ENCODE measurements around the gene LRRC3. TPM values are rescaled to one million over a fixed set of nuclear protein-coding genes. Genes with fewer than 3 reads are reported as not detected.

Gene LRRC3
- total RNA-seq, 5 donors from 2014 or later (not counting 1 experiment from before 2014, with no cell fraction given) = 0.76 to 2.2 (median 0.98) TPM

GRCh38 chr21:44486302-44486701 lies 31.0 kb downstream of the LRRC3 start:
- peak overlapping the region in 2 of 3 donors; percentile 77 to 78 for H3K4me3 Mint-ChIP-seq
- H3K27ac ChIP-seq (ENCODE audit: low read length) = no peak overlapping the region
- 70% methylated on average over 8 of the region's 16 CpGs for WGBS (ENCODE audit: insufficient coverage)
- H3K36me3 ChIP-seq (ENCODE audit: control insufficient read depth in 2 of 2, extremely low read depth in 1 of 2, insufficient read depth in 1 of 2, low read length in 1 of 2) = no peaks in the 10 kb centered on the region
- no peak for DNase-seq
- H3K9me3 ChIP-seq = no peaks in the 10 kb centered on the region
- H3K4me3 ChIP-seq (ENCODE audit: control insufficient read depth in 1 of 2, extremely low read depth in 1 of 2, low read length in 1 of 2) = no peak overlapping the region
- peaks cover 6 to 10% (median 8%) of the 10 kb centered on the region in 3 donors for H3K4me1 Mint-ChIP-seq
- H3K27ac Mint-ChIP-seq = peak overlapping the region in 1 of 2 donors; percentile 28
- CTCF ChIA-PET = no interaction called here
- peaks cover 7 to 8% of the 10 kb centered on the region in 2 donors for H3K27me3 Mint-ChIP-seq
- POLR2A ChIA-PET = no interaction called here
- H3K9me3 Mint-ChIP-seq = no peaks in the 10 kb centered on the region
- H3K4me1 ChIP-seq (ENCODE audit: control insufficient read depth in 1 of 2, extremely low read depth in 1 of 2, insufficient read depth in 2 of 2, low read length in 2 of 2) = peaks cover 11 to 13% of the 10 kb centered on the region in 2 experiments
- peaks cover 0 to 21% of the 10 kb centered on the region in 2 experiments for H3K27me3 ChIP-seq (replicated peaks in 1 of 2; ENCODE audit: control insufficient read depth in 2 of 2, extremely low read depth in 1 of 2, insufficient read depth in 2 of 2, low read length in 1 of 2)
- ATAC-seq (replicated peaks in 1 of 4) = no peak
- H3K36me3 Mint-ChIP-seq = no peaks in the 10 kb centered on the region

- Histone ChIP-seq H3K36me3 (ENCODE audit: control insufficient read depth in 2 of 2, extremely low read depth in 1 of 2, insufficient read depth in 1 of 2, low read length in 1 of 2) (no peaks in the 10 kb centered on the region), H3K4me3 (ENCODE audit: control insufficient read depth in 1 of 2, extremely low read depth in 1 of 2, low read length in 1 of 2) (no peak overlapping the region), H3K9me3 (no peaks in the 10 kb centered on the region), H3K4me1 (ENCODE audit: control insufficient read depth in 1 of 2, extremely low read depth in 1 of 2, insufficient read depth in 2 of 2, low read length in 2 of 2) (peaks cover 11 to 13% of the 10 kb centered on the region in 2 experiments), H3K27me3 (replicated peaks in 1 of 2; ENCODE audit: control insufficient read depth in 2 of 2, extremely low read depth in 1 of 2, insufficient read depth in 2 of 2, low read length in 1 of 2) (peaks cover 0 to 24% of the 10 kb centered on the region in 2 experiments), H3K27ac (ENCODE audit: low read length) (no peak overlapping the region)
- 33% methylated on average over 1 of the region's 4 CpGs for WGBS (ENCODE audit: insufficient coverage)
- H3K4me1 Mint-ChIP-seq = peaks cover 6 to 10% (median 8%) of the 10 kb centered on the region in 3 donors
- ATAC-seq (replicated peaks in 1 of 4) = no peak
- peak overlapping the region in 1 of 3 donors; percentile 12 for H3K4me3 Mint-ChIP-seq
- CTCF ChIA-PET = no interaction called here
- POLR2A ChIA-PET = no interaction called here
- no peak overlapping the region for H3K27ac Mint-ChIP-seq
- peak in 21 of 35 experiments; percentile 15 to 57 (median 29) for DNase-seq
- H3K36me3 Mint-ChIP-seq = peaks cover 3% of the 10 kb centered on the region
- H3K27me3 Mint-ChIP-seq = peaks cover 13 to 14% of the 10 kb centered on the region in 2 donors
- H3K9me3 Mint-ChIP-seq = peaks cover 0 to 8% (median 7%) of the 10 kb centered on the region in 3 donors
Measured at GRCh38 chr21:44487831-44488230, 32.5 kb downstream of the LRRC3 start.

DNA sequence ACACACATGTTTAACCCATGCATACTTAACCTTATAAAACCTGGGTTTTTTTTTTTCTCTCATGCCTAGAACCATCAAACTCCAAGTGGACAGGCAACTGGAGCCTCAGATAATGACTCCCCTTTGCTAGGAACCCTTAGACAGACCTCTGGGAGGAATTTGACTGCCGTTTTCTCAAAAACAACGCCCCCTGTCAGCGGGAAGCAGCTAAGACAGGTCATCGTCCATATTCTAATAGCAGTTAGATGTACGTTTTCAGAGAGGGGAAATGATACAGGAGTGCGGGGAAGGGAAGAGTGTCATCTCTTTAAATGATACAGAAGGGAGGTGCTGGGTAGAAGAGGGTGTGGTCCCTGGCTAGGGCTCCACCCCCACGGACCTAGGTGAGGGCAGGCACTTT lies 34.7 kb downstream of the LRRC3 start:
- ATAC-seq (replicated peaks in 1 of 4) (no peak), DNase-seq (no peak)
- Mint-ChIP-seq H3K27me3 (peaks cover 13 to 18% of the 10 kb centered on the region in 2 donors), H3K27ac (no peak overlapping the region), H3K9me3 (peaks cover 5 to 13% (median 7%) of the 10 kb centered on the region in 3 donors), H3K4me3 (no peak overlapping the region), H3K36me3 (peaks cover 3% of the 10 kb centered on the region), H3K4me1 (peaks cover 6 to 10% (median 8%) of the 10 kb centered on the region in 3 donors)
- CTCF ChIA-PET = interaction anchor here in 1 of 2 donors (0.7 kb wide), 1 partner anchor 217 kb away, joined by 4 read pairs; no protein-coding TSS in a partner anchor
- POLR2A ChIA-PET = no interaction called here
- no peaks in the 10 kb centered on the region for H3K36me3 ChIP-seq (ENCODE audit: control insufficient read depth in 2 of 2, extremely low read depth in 1 of 2, insufficient read depth in 1 of 2, low read length in 1 of 2)
- H3K27me3 ChIP-seq (replicated peaks in 1 of 2; ENCODE audit: control insufficient read depth in 2 of 2, extremely low read depth in 1 of 2, insufficient read depth in 2 of 2, low read length in 1 of 2) = peaks cover 0 to 36% of the 10 kb centered on the region in 2 experiments
- H3K4me3 ChIP-seq (ENCODE audit: control insufficient read depth in 1 of 2, extremely low read depth in 1 of 2, low read length in 1 of 2) = no peak overlapping the region
- H3K4me1 ChIP-seq (ENCODE audit: control insufficient read depth in 1 of 2, extremely low read depth in 1 of 2, insufficient read depth in 2 of 2, low read length in 2 of 2) = peaks cover 11 to 13% of the 10 kb centered on the region in 2 experiments
- H3K27ac ChIP-seq (ENCODE audit: low read length) = no peak overlapping the region
- no peaks in the 10 kb centered on the region for H3K9me3 ChIP-seq
- WGBS (ENCODE audit: insufficient coverage) = no CpG with 5 or more reads among the region's 7 CpGs

- no peaks in the 10 kb centered on the region for H3K36me3 ChIP-seq (ENCODE audit: control insufficient read depth in 2 of 2, extremely low read depth in 1 of 2, insufficient read depth in 1 of 2, low read length in 1 of 2)
- peaks cover 5 to 7% (median 6%) of the 10 kb centered on the region in 3 donors for H3K4me1 Mint-ChIP-seq
- peaks cover 5 to 13% (median 7%) of the 10 kb centered on the region in 3 donors for H3K9me3 Mint-ChIP-seq
- WGBS (ENCODE audit: insufficient coverage) = 95% methylated on average over 12 of the region's 19 CpGs
- ATAC-seq (replicated peaks in 1 of 4) = no peak
- H3K4me3 Mint-ChIP-seq = no peak overlapping the region
- H3K36me3 Mint-ChIP-seq = peaks cover 3% of the 10 kb centered on the region
- ChIA-PET CTCF (no interaction called here), POLR2A (no interaction called here)
- no peak for DNase-seq
- H3K4me1 ChIP-seq (ENCODE audit: control insufficient read depth in 1 of 2, extremely low read depth in 1 of 2, insufficient read depth in 2 of 2, low read length in 2 of 2) = peaks cover 10 to 11% of the 10 kb centered on the region in 2 experiments
- peaks cover 0 to 37% of the 10 kb centered on the region in 2 experiments for H3K27me3 ChIP-seq (replicated peaks in 1 of 2; ENCODE audit: control insufficient read depth in 2 of 2, extremely low read depth in 1 of 2, insufficient read depth in 2 of 2, low read length in 1 of 2)
- no peak overlapping the region for H3K27ac Mint-ChIP-seq
- H3K27ac ChIP-seq (ENCODE audit: low read length) = no peak overlapping the region
- no peaks in the 10 kb centered on the region for H3K9me3 ChIP-seq
- H3K4me3 ChIP-seq (ENCODE audit: control insufficient read depth in 1 of 2, extremely low read depth in 1 of 2, low read length in 1 of 2) = no peak overlapping the region
- peaks cover 13 to 20% of the 10 kb centered on the region in 2 donors for H3K27me3 Mint-ChIP-seq
Measured at GRCh38 chr21:44490405-44490804, 35.1 kb downstream of the LRRC3 start.

DNA sequence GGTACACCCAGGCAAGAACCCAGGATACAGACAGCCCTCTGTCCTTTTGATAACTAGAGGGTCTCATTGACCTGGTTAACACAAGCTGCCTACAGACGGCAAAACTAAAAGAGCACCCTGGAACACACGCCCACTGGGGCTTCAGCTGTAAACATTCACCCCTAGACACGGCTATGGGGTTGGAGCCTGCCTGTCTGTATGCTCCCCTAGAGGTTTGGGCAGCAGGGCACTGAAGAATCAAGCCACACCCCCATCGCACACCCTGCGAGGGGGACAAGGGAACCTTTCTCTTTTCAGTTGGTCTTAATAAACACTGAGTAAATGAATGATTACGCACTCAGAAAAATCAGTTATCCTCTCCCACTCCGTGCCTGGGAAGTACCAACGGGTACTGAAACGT lies 35.5 kb downstream of the LRRC3 start:
- H3K27me3 ChIP-seq (replicated peaks in 1 of 2; ENCODE audit: control insufficient read depth in 2 of 2, extremely low read depth in 1 of 2, insufficient read depth in 2 of 2, low read length in 1 of 2) = peaks cover 0 to 36% of the 10 kb centered on the region in 2 experiments
- H3K9me3 ChIP-seq = no peaks in the 10 kb centered on the region
- peaks cover 4 to 7% (median 6%) of the 10 kb centered on the region in 3 donors for H3K4me1 Mint-ChIP-seq
- POLR2A ChIA-PET = no interaction called here
- H3K27ac ChIP-seq (ENCODE audit: low read length) = no peak overlapping the region
- no peaks in the 10 kb centered on the region for H3K36me3 ChIP-seq (ENCODE audit: control insufficient read depth in 2 of 2, extremely low read depth in 1 of 2, insufficient read depth in 1 of 2, low read length in 1 of 2)
- 83% methylated on average over 3 of the region's 9 CpGs for WGBS (ENCODE audit: insufficient coverage)
- no peak overlapping the region for H3K4me3 Mint-ChIP-seq
- H3K4me3 ChIP-seq (ENCODE audit: control insufficient read depth in 1 of 2, extremely low read depth in 1 of 2, low read length in 1 of 2) = no peak overlapping the region
- H3K27me3 Mint-ChIP-seq = peaks cover 13 to 24% of the 10 kb centered on the region in 2 donors
- peaks cover 5 to 13% (median 7%) of the 10 kb centered on the region in 3 donors for H3K9me3 Mint-ChIP-seq
- peaks cover 3% of the 10 kb centered on the region for H3K36me3 Mint-ChIP-seq
- CTCF ChIA-PET = no interaction called here
- ATAC-seq (replicated peaks in 1 of 4) (no peak), DNase-seq (no peak)
- H3K4me1 ChIP-seq (ENCODE audit: control insufficient read depth in 1 of 2, extremely low read depth in 1 of 2, insufficient read depth in 2 of 2, low read length in 2 of 2) = peaks cover 7% of the 10 kb centered on the region in 2 experiments
- H3K27ac Mint-ChIP-seq = no peak overlapping the region

- ATAC-seq (replicated peaks in 1 of 4) (no peak), DNase-seq (no peak)
- WGBS (ENCODE audit: insufficient coverage) = 92% methylated on average over 8 of the region's 9 CpGs
- Mint-ChIP-seq H3K4me1 (peaks cover 0 to under 1% (median 0%) of the 10 kb centered on the region in 3 donors), H3K4me3 (no peak overlapping the region), H3K27ac (no peak overlapping the region), H3K9me3 (peaks cover 5 to 13% (median 7%) of the 10 kb centered on the region in 3 donors), H3K36me3 (peaks cover 3% of the 10 kb centered on the region), H3K27me3 (peaks cover 13 to 36% of the 10 kb centered on the region in 2 donors)
- ChIA-PET POLR2A (no interaction called here), CTCF (no interaction called here)
- peaks cover 0 to 49% of the 10 kb centered on the region in 2 experiments for H3K27me3 ChIP-seq (replicated peaks in 1 of 2; ENCODE audit: control insufficient read depth in 2 of 2, extremely low read depth in 1 of 2, insufficient read depth in 2 of 2, low read length in 1 of 2)
- no peaks in the 10 kb centered on the region for H3K9me3 ChIP-seq
- no peaks in the 10 kb centered on the region for H3K36me3 ChIP-seq (ENCODE audit: control insufficient read depth in 2 of 2, extremely low read depth in 1 of 2, insufficient read depth in 1 of 2, low read length in 1 of 2)
- H3K4me1 ChIP-seq (ENCODE audit: control insufficient read depth in 1 of 2, extremely low read depth in 1 of 2, insufficient read depth in 2 of 2, low read length in 2 of 2) = no peaks in the 10 kb centered on the region
- no peak overlapping the region for H3K4me3 ChIP-seq (ENCODE audit: control insufficient read depth in 1 of 2, extremely low read depth in 1 of 2, low read length in 1 of 2)
- H3K27ac ChIP-seq (ENCODE audit: low read length) = no peak overlapping the region
Measured at GRCh38 chr21:44492567-44493385, 37.5 kb downstream of the LRRC3 start.
